ENCODE data around the gene TLNRD1. TPM values are rescaled to one million over a fixed set of nuclear protein-coding genes. Genes with fewer than 3 reads are reported as not detected.
A peak's percentile ranks its signal among the peaks of the same experiment; 100 is the strongest.

Gene TLNRD1
- total RNA-seq, 1 experiment from 2014 or later, result 33.8 TPM

DNA sequence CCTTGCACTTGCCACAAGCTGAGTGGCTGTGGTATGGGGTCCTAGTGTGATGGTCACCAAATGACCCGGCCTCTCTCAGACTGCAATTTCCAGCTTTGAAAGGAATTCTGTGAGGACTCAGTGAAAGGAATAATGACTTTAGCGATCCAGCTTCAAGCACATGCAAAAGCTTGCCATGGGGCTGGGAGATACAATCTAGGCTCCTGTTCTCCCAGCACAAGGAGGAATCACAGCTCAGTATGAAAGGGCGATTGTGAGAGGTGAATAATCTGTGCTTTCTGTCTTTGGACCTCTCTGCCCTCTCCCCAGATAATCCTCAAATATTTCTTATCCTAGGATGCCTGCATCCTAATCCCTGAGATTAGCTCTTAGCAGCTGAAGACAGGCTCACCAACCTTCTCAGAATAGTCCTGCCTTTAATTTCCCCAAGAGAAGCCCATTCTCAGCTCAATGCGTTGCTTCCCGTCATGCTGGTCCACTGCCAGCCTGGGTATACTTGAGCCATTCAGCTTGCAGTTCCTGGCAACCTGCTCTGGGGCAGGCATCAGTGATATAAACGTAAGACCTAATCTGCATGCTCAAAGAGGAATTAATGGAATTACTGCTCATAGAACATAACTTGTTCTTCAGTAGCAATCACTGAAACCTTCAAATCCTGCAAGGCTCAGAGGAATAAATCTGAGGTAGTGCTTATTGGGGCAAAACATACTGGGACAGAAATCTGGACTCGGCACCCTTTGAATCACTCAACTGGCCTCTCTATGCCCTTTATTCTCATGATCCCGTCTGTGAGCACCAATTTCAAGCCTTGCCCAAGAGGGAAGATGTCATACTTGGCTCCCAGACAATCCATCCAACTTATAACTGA, 15.1 kb downstream of the TLNRD1 start:
- in situ Hi-C loops (cut with HindIII; ENCODE audit: low pct_unique_long_range_greater_than_20kb, low sequenced_read_pairs), result no loop called here
- peak; percentile 95 for DNase-seq (ENCODE audit: low read depth, low spot score)

DNA sequence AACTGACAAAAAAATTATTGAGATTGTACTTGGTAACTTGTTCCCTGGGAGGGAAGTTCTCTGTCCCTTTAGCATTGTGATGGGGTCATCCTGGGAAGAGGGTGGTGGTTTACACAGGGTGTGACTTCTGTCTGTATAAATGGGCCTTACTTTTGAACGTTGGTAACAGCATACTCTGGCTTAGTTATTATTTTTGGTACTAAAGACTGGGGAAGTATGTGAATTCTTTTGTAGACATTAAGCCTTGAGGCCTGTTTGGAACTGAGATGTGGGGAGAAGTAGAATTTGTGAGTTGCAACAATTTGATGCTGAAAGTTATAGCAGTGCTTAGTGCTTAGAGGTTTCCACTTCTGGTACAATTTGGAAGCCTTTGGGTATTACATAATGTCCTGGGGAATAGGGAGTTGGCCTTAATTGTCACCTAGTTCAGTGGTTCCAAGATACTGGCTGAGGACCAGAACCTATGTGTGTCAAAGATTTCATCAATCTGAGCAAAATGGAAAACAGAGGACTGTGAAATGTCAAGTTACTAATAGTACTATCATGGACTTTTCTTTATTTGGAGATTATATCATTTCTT, 15.9 kb downstream of the TLNRD1 start:
- in situ Hi-C loops (cut with HindIII; ENCODE audit: low pct_unique_long_range_greater_than_20kb, low sequenced_read_pairs), result no loop called here
- no peak for DNase-seq (ENCODE audit: low read depth, low spot score)

DNA sequence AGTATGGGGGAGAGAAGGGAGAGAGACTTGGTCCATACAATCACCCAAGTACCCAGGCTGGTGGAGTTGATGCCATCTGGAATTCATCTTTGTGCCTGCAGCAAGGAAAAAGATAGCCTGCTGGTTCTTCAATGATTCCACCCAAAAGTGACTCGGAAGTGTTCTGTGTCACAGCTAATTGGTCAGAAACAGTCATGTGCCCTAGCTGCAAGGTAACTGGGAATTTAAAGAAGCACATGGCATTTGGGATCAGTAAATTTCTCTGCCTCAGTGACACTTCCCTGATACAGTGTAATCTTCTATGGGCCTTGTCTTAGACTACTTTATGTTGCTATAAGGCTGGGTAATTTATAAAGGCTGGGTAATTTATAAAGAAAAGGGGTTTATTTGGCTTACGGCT, 17.5 kb downstream of the TLNRD1 start:
- in situ Hi-C loops (cut with HindIII; ENCODE audit: low pct_unique_long_range_greater_than_20kb, low sequenced_read_pairs), result no loop called here
- no peak for DNase-seq (ENCODE audit: low read depth, low spot score)

DNA sequence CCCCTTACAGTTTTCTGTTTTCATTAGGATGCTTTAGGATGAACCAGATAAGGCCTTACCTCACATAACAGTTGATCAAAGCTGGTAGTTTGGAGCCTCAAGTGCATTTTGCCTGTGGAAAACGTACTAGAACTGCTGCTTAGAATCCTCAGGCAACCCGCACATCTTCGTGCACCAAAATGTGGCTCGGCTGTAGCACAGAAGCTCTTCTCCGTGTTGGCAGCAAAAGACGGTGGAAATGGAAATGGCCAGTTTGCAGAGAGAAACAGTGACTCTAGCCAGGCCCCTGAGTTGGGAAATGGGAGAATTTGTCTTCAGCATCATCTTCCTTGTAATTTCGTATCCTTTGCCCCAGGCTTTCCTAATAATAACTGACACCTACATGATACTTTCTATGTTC, 20.6 kb downstream of the TLNRD1 start:
- DNase-seq (ENCODE audit: low read depth, low spot score), result no peak
- in situ Hi-C loops (cut with HindIII; ENCODE audit: low pct_unique_long_range_greater_than_20kb, low sequenced_read_pairs), result no loop called here

DNA sequence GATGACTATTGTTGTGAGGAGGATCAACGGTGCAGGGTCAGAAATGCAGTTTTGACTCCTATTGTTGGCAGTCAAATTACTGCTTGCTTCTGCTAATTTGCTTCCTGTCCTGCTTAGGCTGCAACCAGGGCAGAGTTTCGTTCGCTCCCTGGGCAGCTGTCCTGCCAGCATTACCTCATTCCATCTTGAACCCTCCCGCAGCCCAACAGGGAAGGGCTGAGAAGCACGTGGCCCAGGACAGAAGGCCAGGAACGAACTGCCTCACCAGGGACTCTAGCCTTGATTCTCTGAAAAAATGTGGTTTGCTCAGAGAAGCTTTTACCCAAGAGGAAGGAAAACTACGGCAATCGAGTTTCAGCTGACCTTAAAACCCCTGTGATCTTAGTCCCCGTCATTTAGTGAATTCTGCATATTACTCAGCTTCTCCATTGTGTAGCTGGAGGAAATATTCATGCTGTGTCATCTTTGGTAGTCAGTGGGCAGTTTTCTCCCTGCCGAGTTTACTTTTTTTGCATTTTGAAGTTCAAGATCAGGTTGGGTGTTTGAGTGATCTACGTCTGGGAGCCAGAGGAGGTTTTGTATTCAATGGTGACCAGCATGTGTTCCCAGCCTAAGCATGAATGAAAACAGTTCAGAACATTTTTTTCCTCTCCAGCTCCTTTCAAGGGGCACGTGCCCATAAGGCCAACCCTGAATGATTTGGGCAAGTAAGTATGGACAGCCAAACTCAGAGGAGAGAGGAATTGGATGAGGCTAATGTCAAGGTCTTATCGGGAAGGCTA, 23.0 kb downstream of the TLNRD1 start:
- DNase-seq (ENCODE audit: low read depth, low spot score), result no peak
- in situ Hi-C loops (cut with HindIII; ENCODE audit: low pct_unique_long_range_greater_than_20kb, low sequenced_read_pairs), result no loop called here

DNA sequence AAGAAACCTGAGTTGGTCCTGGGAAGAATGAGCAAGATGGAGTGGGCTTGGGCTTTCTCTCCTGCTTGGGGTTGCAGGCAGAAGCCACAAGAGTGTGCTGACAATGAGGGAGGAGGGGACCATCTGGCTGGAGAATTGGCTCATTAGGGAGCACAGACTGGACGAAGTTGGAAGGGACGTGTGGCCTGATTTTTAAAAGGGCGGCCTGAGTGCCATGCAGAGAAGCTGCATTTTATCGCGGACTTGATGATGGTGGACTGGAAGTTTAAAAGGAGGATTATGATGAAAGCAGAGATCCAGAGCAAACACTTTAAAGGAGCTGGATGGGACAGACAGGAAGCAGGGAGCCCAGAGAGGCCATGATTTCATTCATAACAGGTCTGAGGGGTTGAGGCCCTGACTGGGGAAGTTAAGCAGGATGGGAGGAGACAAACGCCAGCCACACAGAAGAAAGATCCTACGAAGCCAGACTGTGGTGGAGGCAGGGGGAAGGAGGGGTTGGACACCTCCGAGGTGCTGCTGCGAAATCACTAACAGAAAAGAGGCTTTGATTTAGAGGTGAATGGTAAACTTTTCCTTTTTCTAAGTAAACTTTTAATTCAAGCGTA, 23.6 kb downstream of the TLNRD1 start:
- in situ Hi-C loops (cut with HindIII; ENCODE audit: low pct_unique_long_range_greater_than_20kb, low sequenced_read_pairs), result no loop called here
- DNase-seq (ENCODE audit: low read depth, low spot score), result no peak

DNA sequence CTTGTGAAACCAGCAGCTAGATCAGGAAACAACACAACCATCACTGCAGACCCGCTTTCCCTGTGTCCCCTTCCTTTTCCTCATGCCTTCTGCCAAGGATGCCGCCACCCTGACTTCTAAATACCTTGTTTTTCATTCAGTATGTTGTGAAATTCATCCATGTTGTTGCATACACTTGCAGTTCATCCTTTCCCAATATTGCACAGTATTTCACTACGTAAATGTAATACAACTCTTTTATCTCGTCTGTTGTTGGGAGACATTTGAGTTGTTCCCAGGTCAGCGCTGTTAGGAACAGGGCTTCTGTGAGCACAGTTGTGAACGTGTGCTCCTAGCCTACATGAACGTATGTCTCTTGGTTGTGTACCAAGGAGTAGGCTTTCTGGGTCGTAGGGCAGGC, 24.2 kb downstream of the TLNRD1 start:
- DNase-seq (ENCODE audit: low read depth, low spot score), result no peak
- in situ Hi-C loops (cut with HindIII; ENCODE audit: low pct_unique_long_range_greater_than_20kb, low sequenced_read_pairs), result no loop called here

DNA sequence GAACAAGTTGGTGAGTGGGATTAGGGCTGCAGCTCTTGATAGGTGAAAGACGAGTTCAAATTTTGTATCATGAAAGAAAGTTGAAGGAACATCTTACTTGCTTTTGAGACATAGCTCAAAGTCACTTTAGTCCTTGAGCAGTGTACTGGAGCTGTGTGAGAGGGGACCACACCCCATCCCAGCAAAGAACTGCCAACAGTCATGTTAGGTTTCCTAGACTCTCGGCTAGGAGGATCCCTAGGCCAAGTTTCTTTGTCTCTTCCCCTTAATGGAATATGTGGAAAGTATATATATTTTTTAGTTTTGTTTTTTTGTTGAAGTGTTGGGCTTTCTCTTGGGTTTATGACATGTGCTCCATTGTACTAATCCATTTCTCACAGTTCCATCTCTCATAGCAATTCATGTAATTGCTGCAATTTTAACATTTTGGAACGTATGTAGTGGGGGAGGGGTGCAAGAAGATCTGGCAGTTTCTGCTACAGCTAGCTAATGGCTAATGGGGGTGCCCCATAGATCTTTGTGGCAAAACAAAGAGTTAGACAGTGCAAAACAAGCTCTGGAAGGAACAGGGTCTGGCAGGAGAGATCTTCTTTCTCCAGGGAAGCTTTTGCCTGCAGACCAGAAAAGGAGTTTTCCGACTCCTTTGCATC, 25.1 kb downstream of the TLNRD1 start:
- in situ Hi-C loops (cut with HindIII; ENCODE audit: low pct_unique_long_range_greater_than_20kb, low sequenced_read_pairs), result no loop called here

DNA sequence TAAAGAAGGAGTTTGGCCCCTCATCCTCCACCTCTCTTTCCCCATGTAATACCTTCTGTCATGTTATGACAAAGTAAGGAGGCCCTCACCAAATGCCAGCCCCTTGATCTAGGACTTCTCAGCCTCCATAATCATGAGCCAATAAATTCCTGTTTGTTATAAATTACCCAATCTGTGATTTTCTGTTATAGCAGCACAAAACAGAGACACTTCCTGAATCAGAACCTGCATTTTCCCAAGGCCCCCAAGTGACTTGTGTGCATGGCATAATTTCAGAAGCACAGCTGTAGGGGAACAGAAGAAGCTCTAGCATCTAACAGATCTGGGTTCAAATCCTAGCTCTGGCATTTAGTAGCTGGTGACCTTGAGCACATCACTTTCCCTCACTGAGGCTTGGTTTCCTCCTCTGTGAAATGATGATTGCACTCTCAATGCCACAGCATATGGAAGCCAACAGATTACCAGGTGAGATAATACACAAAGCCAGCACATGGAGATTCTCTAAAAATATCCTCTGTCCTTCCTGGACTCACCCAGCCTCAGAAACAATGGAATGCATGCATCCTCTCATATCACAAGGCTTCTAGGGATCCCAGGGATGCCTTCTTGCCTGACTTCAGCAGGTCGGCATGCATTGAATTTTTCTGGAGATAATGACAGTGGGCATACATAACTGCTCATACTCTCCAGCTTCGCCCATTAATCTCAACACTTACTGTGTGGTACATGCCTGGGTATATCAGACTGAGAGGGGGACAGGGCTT, 26.3 kb downstream of the TLNRD1 start:
- in situ Hi-C loops (cut with HindIII; ENCODE audit: low pct_unique_long_range_greater_than_20kb, low sequenced_read_pairs), result no loop called here
- no peak for DNase-seq (ENCODE audit: low read depth, low spot score)

More for the DNA sequence above, 25.1 kb downstream of the TLNRD1 start:
- DNase-seq (ENCODE audit: low read depth, low spot score), result no peak

DNA sequence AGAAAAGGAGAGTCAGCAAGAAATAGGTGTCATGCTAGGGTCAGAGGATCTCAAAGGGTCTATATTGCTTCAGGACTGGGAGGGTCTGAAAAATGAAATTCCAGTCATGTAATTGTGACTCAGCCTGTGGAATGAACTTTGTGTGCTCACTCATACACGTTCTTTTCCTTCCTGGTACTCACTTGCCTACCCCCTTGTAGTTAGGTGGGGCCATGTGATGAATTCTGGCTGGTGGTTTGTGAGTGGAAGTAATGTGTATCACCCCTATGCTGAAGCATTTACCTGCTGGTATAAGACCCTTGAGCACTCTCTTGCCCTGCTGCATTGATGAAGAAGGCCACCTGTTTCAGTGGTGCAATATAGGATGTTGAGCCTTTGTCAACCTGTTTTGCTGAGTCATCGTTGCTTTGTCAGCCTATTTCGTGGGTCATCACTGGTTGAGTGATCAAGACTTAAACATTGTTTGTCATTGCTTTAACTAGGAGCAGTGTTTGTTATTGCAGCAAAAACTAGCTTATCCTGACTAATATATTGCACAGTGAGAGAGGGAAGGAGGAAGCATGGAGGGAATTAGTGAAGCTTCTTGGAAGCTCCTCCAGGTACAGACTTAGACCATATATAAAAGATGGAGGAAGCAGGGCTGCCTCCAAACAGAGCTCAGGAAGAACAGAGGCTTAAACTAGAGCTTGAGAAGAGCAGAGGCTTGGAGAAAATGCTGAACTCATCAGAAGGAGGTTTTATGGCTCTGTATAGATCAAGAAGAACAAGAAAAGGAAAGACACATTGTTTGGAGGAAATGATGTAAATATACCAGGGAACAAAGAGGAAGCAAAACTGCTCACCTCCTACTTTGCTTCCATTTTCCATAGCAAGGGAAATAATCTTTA, 28.9 kb downstream of the TLNRD1 start:
- in situ Hi-C loops (cut with HindIII; ENCODE audit: low pct_unique_long_range_greater_than_20kb, low sequenced_read_pairs), result no loop called here
- no peak for DNase-seq (ENCODE audit: low read depth, low spot score)

DNA sequence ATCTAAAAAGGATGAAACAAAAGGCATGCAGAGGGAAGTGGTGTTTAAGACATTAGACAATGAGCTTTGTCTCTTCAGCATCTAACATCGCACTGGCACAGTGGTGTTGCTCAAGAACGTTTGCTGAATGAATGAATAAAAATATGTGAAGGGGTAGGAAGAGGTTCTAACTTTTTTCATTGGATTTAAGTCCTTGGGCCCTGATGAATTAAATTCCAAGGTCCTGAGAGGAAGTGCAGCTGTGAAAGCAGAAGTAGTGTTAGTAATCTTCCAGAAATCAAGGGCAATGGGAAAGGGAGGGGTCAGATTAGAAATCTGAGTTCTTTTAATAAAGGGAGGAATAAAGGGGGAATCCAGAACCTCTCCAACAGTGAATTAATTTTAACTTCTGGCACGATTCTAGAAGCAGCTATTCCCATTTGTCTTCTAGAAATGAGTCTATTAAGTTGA, 29.6 kb downstream of the TLNRD1 start:
- in situ Hi-C loops (cut with HindIII; ENCODE audit: low pct_unique_long_range_greater_than_20kb, low sequenced_read_pairs), result no loop called here
- DNase-seq (ENCODE audit: low read depth, low spot score), result no peak

DNA sequence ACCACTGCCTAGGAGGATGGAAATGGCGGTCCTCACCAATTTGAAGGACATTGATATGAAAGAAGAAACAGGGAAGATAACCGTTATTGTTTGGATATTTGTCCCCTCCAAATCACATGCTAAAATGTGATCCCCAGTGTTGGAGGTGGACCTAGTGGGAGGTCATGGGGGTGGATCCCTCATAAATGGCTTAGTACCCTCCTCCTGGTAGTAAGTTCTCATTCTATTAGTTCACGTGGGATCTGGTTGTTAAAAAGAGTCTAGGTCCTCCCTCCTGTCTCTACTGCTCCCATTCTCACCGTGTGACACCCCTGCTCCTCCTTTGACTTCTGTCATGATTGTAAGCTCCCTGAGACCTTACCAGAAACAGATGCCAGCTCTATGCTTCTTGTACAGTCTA, 30.5 kb downstream of the TLNRD1 start:
- no peak for DNase-seq (ENCODE audit: low read depth, low spot score)
- in situ Hi-C loops (cut with HindIII; ENCODE audit: low pct_unique_long_range_greater_than_20kb, low sequenced_read_pairs), result no loop called here

DNA sequence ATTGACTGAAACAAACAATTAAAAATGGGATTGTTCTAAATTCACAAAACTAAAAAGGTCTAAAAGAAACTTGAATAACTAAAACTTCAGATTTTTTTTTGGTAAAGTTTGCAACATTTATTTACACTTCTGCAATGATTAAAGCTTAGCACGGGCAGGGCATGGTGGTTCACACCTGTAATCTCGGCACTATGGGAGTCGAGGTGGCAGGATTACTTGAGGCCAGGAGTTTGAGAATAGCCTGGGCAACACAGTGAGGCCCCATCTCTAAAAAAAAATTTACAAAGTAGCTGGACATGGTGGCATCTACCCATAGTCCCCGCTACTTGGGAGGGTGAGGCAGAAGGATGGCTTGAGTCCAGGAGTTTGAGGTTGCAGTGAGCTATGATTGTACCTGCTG, 31.6 kb downstream of the TLNRD1 start:
- DNase-seq (ENCODE audit: low read depth, low spot score), result no peak
- in situ Hi-C loops (cut with HindIII; ENCODE audit: low pct_unique_long_range_greater_than_20kb, low sequenced_read_pairs), result no loop called here

DNA sequence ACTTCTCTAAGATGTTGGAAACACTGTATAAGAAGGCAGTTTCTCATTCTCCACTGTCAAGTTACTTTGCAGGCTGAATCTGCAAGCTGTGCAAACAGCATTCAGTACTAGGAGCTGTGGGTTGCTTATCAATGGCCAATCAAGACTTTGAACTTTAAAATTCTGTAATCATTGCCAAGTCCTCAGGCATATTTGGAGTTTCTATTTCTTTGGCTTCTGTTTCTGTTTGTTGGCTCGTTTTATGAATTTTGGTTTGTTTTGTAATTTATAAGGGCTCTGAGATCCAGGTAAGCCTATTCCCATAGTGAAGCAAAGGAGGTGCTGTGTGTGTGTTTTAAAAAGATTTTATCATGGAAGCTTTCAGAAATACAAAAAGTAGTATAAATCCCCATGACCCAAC, 32.1 kb downstream of the TLNRD1 start:
- in situ Hi-C loops (cut with HindIII; ENCODE audit: low pct_unique_long_range_greater_than_20kb, low sequenced_read_pairs), result no loop called here
- DNase-seq (ENCODE audit: low read depth, low spot score), result no peak

DNA sequence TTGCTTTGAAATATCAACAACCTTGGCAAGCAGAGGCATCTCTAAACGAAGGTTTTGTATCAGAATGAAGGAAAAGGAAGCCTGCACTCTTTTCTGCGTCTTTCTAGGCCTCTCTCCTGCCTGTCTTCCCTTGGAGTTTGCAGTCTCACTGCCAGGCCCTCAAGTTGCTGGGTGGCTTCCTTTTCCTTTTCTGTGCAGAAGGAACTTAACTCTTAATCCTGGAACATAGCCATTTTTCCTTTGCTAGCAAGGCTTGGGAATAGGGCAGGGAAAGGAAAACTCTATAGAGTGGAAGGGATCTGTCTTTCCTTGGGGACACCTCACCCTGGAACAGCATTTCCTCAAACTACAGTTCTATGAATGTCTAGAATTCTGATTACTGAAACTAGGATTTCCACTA, 32.8 kb downstream of the TLNRD1 start:
- in situ Hi-C loops (cut with HindIII; ENCODE audit: low pct_unique_long_range_greater_than_20kb, low sequenced_read_pairs), result no loop called here
- DNase-seq (ENCODE audit: low read depth, low spot score), result no peak
